HuH-7 (cell line): ENCODE data around the gene SLC25A36.

ENCODE experiments used
- DNase-seq: peaks from one replicate; pipeline ENCODE4 v3.0.0; 2011; ENCODE audit warnings: low spot score

The SLC25A36 gene, protein sequence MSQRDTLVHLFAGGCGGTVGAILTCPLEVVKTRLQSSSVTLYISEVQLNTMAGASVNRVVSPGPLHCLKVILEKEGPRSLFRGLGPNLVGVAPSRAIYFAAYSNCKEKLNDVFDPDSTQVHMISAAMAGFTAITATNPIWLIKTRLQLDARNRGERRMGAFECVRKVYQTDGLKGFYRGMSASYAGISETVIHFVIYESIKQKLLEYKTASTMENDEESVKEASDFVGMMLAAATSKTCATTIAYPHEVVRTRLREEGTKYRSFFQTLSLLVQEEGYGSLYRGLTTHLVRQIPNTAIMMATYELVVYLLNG

DNA sequence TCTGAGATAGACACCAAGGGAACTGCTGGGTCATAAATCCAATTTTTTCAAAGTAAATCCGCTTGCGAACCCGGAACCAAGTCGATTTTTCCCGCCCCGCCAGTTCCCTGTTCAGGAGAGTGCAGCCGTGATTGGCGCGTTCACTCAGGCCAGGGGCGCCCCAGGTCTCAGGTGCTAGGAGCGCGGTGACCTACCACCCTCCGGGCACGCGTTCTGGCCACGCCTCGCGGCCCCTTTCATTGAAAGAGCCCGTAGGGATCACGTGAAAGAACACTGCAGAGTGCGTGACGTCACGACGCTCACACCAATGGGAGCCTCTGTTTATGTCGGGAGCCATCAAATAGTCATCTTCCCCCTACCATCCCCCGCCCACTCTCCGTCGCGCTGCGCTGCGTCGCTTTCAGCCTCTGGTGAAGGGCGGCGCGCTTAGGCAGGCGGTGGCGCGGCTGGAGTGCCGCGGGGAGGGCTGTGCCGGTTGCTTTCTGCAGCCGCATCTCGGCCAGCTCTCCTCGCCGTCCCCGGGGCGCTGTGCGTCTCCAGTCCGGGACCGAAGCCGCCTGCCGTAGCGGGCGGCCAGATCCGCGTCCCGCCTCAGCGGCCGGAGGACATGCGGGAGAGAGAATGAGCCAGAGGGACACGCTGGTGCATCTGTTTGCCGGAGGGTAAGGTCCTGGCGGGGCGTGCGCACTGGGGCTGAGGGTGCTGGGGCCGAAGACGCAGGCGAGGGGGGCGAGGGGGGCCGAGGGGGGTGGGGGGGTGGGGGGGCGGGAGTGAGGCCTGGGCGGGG, at the start of gene SLC25A36:
Gene SLC25A36 (plus strand): TSS at position 403 of the 787 bp plus-strand sequence. CDS start 219 bp downstream, at position 622.
- DNase-seq, result peak; percentile 73

GRCh38 chr3:140896997-140897396, 44.6 kb upstream of the SLC25A36 start:
- DNase-seq, result no peak

DNA sequence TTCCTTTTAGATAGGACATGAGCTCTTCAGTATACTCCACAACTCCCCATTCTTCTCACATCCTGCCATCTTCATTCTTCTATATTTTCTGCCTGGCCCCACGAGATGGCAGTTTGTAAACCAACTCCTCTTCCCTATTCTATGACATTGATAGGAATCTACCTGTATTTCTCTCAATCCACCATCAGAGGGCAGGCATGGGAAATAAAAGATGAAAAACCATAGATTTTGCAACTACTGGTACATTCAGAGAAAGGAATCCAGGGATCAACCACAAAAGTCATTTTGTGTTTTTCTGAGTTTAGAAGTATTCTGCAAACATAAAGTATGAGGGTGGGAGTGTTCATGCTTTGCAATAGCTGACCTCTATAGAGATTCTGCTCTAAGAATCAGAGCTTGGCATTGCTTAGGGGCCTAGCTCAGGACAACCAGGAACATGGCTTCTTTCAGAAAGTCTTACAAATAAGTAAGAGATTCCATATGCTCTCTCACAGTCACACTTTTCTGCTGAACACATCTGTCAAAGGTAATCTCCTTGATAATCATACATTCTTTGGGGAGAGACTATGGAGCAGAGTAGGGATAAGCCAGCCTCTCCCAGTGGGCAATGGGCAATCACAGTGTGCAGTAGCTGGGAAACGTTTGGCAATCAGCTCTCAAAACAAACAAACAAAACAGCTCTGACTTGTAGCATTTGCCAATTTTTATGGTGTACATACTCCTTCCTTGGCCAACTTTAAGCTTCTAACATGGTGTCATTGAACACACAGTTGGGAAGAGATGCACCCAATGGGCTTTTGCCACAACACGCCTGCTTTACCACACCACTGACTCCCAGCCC, 43.1 kb upstream of the SLC25A36 start:
- no peak for DNase-seq

- DNase-seq, result no peak
Observed at GRCh38 chr3:140899363-140899762, 42.3 kb upstream of the SLC25A36 start.

- no peak for DNase-seq
Observed at GRCh38 chr3:140902791-140903190, 38.8 kb upstream of the SLC25A36 start.

GRCh38 chr3:140903196-140903595, 38.4 kb upstream of the SLC25A36 start:
- DNase-seq, result no peak

GRCh38 chr3:140904521-140904920, 37.1 kb upstream of the SLC25A36 start:
- DNase-seq, result no peak

DNA sequence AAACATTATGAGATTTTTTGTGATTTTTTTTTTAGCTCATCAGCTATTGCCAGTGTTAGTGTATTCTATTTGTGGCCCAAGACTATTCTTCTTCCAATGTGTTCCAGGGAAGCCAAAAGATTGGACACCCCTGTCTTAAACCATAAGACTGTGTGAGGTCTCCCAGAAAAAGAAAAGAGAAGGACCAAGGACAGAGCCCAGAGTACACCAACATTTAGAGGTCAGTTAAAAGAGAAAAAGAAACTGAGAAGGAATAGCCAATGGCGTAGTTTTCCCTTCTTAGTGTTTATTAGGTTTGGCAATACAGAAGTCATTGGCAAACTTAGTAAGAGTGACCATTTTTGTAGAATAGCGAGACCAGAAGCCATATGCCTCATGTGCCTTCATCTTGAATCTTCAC, 36.1 kb upstream of the SLC25A36 start:
- DNase-seq, result no peak

DNA sequence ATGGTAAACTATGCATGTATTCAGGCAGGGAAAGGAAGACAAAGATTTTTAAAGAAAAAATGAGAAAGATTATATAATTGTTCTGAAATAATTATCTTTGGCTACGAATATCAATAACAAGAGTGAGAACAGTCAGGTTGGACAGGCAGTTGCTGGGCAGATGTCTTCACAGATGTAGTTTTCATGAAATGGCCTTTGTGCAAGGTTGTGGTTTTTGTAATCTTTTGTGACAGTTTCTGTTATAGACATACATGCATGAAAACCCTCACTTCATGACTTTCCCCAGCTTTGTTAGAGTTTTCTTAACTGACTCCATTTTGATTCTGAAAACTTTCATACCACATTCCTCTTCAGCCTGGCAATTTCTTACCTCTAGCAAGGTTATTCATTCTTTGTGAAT, 34.9 kb upstream of the SLC25A36 start:
- DNase-seq, result no peak

GRCh38 chr3:140910860-140911259, 30.8 kb upstream of the SLC25A36 start:
- DNase-seq, result no peak

GRCh38 chr3:140911822-140912221, 29.8 kb upstream of the SLC25A36 start:
- peak; percentile 17 for DNase-seq

DNA sequence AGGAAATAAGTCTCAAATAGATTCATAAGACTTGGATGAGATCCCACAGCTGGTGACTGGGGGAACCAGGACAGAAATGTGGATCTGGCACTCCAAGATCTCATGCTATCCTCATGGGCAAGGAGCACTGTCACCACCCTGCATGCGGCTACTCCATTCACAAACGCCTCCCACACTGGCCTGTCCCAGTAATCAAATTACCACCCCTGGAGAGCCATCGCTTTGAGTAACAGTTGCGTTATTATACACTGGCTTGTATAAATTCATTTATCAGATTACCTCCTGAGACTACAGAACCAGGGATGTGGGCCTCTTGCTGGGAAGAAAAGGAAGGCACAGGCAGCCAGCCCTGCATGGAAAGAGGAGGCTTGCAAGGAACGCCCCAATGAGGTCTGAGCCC, 27.9 kb upstream of the SLC25A36 start:
- DNase-seq, result no peak

GRCh38 chr3:140914384-140914945, 27.2 kb upstream of the SLC25A36 start:
- DNase-seq, result no peak

DNA sequence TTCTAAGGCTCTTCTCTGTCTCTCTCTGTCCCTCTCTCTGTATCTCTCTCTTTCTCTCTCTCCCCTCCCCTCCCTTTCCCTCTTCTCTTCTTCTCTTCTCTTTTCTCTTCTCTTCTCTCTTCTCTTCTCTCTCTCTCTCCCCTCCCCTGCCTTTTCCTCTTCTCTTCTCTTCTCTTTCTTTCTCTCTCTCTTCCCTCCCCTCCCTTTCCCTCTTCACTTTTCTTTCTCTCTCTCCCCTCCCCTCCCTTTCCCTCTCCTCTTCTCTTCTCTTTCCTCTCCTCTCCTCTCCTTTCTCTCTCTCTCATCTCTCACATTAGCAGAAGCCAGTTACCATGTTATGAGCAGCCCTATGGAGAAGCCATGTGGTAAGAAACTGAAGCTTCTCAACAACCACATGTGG, 25.0 kb upstream of the SLC25A36 start:
- no peak for DNase-seq

DNA sequence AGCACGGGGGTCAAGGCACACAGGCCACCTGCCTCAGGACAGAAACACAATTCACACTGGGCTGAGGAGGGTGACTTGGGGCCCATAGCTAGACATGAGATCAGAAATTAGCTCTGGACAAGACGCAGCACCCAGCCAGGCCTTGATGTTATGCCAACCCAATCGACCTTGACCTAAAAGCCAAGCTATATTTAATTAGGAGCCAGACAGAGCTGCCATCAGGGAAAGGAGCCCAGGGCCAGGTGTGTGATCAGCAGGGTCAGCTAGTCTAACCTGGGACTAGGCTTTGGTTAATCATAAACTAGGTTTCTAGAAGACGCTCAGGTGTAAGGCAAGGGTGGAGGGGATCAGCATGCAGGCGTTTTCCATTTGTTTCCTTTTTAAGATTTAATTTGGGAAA, 23.9 kb upstream of the SLC25A36 start:
- no peak for DNase-seq

DNA sequence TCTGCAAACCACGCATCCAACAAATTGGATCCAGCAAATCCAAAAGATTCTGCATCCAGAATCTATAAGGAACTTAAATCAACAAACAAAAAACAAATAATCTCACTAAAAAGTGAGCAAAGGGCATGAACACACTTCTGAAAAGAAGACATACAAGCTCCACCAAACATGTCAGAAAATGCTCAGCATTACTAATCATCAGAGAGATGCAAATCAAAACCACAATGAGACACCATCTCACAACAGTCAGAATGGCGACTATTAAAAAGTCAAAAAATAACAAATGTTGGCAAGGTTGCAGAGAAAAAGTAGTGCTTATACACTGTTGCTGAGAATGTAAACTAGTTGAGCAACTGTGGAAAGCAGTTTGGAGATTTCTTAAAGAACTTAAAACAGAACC, 21.6 kb upstream of the SLC25A36 start:
- no peak for DNase-seq

- no peak for DNase-seq
Observed at GRCh38 chr3:140922634-140923033, 19.0 kb upstream of the SLC25A36 start.

DNA sequence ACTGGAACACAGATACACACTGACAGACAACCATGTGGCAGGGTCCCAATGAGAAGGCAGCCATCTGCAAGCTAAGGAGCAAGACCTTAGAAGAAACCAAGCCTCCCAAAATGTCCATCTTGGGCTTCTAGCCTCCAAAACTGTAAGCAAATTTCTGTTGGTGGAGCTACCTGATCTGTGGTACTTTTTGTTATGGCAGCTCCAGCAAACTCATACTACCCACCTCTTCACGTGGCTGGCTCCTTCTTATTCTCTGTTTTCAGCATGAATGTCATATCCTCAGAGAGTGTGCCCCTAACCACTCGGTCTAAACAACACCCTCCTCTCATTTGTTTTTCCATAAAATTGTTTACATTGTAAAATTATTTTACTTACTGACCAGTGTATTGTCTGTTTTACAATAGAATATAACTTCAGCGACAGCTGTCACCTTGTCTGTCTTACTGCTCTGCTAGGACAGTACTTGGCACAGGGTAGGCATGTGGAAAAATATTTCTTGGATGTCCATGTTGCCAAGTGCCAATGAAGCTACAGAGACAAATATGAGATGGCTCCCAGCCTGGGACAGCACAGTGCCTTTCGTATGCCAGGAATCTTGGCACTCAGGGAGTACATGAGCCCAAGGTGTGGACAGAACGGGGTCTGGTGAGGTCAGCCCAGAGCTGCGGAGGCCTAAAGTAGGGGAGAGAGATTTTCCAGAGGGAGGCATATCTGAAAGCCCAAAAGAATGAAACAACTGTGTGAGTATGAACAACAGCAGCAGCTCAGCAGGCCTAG, 17.4 kb upstream of the SLC25A36 start:
- no peak for DNase-seq

DNA sequence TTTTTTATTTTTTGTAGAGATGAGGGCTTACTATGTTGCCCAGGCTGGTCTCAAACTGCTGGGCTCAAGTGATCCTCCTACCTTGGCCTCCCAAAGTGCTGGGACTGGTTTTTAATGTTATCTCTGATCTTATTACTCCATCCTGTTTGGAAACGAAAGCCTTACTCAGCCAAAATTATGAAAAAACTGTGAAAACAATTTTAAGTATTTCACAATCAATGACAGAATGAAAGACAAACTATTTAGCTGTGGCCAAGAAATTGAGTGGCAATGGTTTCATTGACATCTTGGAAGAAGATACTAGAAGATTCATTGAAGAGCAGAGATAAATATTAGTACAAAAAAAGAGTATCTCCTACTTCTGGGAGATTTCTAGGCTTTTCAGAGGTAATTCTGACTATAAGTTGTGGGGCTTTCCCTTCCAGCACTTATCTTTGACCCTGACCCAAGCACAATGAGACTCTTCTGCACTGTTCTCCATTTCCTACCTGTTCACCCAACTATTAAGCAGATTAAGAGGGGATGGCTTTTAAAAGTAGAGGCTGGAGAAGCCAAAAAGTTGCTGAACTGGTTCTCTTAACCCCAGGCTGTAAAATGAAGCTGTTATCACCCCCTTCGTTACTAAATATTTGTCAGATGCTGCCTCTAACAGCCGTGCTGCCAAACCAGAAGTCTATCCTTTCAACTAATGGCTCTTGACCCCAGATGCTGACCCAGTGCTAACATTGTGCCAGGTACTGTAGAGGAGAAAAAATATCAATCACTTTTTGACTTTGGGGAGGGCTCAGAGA, 14.2 kb upstream of the SLC25A36 start:
- DNase-seq, result no peak

GRCh38 chr3:140929446-140929845, 12.2 kb upstream of the SLC25A36 start:
- no peak for DNase-seq

GRCh38 chr3:140931016-140931454, 10.6 kb upstream of the SLC25A36 start:
- DNase-seq, result no peak
